ENCODE results near the gene DOLPP1. TPM values are rescaled to one million over a fixed set of nuclear protein-coding genes. Genes with fewer than 3 reads are reported as not detected.
A peak's percentile ranks its signal among the peaks of the same experiment; 100 is the strongest.

DOLPP1 gene
- total RNA-seq, 1 donor from 2014 or later: 44.2 TPM

- peak; percentile 58 for DNase-seq
- no peak overlapping the region for H3K4me3 Mint-ChIP-seq (ENCODE audit: unreplicated experiment)
- H3K27me3 Mint-ChIP-seq (ENCODE audit: unreplicated experiment): peaks cover 7% of the 10 kb centered on the region
- H3K4me1 Mint-ChIP-seq (ENCODE audit: low read depth, unreplicated experiment): no peaks in the 10 kb centered on the region
- no peak overlapping the region for H3K27ac Mint-ChIP-seq (ENCODE audit: unreplicated experiment)
- peak; percentile 53 for TF ChIP-seq CTCF (IDR thresholded peaks at IDR 0.05; ENCODE audit: partially characterized antibody, unreplicated experiment)
- H3K9me3 Mint-ChIP-seq (ENCODE audit: unreplicated experiment): peaks cover 2% of the 10 kb centered on the region
- no peaks in the 10 kb centered on the region for H3K36me3 Mint-ChIP-seq (ENCODE audit: unreplicated experiment)
Observed at GRCh38 chr9:129102791-129103594, 22.1 kb downstream of the DOLPP1 start.

DNA sequence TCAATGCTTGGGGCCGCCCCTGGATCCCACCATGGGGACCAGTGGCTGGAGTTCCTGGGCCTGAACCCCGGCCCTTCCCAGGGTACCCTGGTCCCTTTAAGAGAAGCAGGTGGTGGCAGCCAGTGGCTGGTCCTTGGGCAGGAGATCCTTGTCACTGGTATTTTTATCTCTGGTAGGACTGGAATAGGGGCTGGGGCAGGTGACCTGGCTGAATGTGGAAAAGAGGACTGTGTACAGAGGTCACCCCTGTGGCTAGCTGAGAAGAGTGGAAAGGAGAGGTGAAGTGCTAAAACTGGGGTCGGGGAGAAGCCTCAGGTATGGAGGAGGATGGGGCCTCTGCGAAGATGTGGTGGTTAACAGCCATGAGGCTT is 22.7 kb downstream of the DOLPP1 start:
- Mint-ChIP-seq H3K9me3 (ENCODE audit: unreplicated experiment) (peaks cover 2% of the 10 kb centered on the region), H3K4me3 (ENCODE audit: unreplicated experiment) (no peak overlapping the region), H3K27me3 (ENCODE audit: unreplicated experiment) (peaks cover 7% of the 10 kb centered on the region), H3K27ac (ENCODE audit: unreplicated experiment) (no peak overlapping the region), H3K36me3 (ENCODE audit: unreplicated experiment) (no peaks in the 10 kb centered on the region), H3K4me1 (ENCODE audit: low read depth, unreplicated experiment) (no peaks in the 10 kb centered on the region)
- TF ChIP-seq CTCF (IDR thresholded peaks at IDR 0.05; ENCODE audit: partially characterized antibody, unreplicated experiment): no peak
- no peak for DNase-seq

DNA sequence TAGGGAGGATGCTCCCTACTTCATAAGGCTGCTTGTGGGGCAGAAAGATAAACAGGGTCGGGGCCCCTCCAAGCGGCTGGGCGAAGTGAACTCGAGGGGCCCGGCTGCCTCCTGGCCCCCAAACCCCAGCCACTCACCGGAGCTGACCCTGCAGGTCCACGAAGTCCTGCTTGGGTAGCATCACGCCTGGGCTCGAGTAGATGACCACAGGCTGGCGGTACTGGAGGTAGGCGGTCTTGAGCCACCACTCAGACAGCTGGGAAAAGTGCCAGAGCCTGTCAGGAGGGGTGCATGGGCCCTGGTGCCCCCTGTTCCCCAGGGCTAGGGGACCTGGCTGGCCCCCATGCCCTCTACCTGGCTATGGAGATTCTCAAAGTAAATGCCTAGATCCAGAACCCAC is 23.1 kb downstream of the DOLPP1 start:
- DNase-seq: no peak
- no peaks in the 10 kb centered on the region for H3K36me3 Mint-ChIP-seq (ENCODE audit: unreplicated experiment)
- no peak overlapping the region for H3K27ac Mint-ChIP-seq (ENCODE audit: unreplicated experiment)
- H3K4me1 Mint-ChIP-seq (ENCODE audit: low read depth, unreplicated experiment): peaks cover 2% of the 10 kb centered on the region
- H3K9me3 Mint-ChIP-seq (ENCODE audit: unreplicated experiment): peaks cover 2% of the 10 kb centered on the region
- peaks cover 7% of the 10 kb centered on the region for H3K27me3 Mint-ChIP-seq (ENCODE audit: unreplicated experiment)
- no peak overlapping the region for H3K4me3 Mint-ChIP-seq (ENCODE audit: unreplicated experiment)
- TF ChIP-seq CTCF (IDR thresholded peaks at IDR 0.05; ENCODE audit: partially characterized antibody, unreplicated experiment): no peak

DNA sequence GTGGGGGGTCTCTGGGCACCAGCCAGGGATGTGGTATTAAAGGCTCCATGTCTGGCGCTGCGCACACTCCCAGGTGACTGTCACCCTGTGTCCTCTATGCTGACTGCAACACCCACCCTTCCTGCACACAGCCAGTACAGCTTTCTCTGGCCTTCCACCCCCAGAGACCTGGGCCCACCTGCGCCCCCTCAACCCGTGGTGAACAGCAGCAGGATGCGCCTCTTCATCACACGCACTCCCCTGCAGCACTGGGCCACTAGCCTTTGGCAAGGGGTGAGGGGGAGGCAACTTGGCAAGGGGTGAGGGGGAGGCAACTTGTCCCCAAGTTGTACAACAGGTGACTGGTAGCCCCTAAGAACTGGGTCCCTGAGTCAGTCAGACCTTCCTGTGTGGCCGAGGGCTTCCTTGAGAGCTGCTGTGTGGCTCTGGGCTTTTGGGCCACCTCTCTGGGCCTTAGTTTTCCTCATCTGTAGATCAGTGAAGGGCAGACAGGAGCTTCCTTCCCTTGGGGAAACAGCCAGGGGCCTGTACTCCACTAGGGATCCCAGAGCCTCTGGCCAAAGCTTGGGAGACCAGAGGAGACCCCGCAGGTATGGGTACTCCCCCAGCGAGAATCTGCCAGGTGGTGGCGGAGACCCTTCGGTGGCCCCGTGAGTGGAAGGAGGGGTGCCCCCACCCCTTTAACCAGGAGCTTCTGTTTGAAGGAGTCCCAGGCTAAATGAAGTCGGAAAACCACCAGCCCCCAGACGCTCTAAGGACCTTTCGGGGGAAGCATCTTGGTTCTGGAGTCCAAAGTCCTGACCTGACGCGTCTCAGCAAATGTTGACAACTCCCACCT is 25.2 kb downstream of the DOLPP1 start:
- Mint-ChIP-seq H3K4me3 (ENCODE audit: unreplicated experiment) (no peak overlapping the region), H3K4me1 (ENCODE audit: low read depth, unreplicated experiment) (peaks cover 8% of the 10 kb centered on the region), H3K9me3 (ENCODE audit: unreplicated experiment) (peaks cover 6% of the 10 kb centered on the region), H3K27me3 (ENCODE audit: unreplicated experiment) (peaks cover 17% of the 10 kb centered on the region), H3K36me3 (ENCODE audit: unreplicated experiment) (no peaks in the 10 kb centered on the region), H3K27ac (ENCODE audit: unreplicated experiment) (no peak overlapping the region)
- no peak for DNase-seq
- no peak for TF ChIP-seq CTCF (IDR thresholded peaks at IDR 0.05; ENCODE audit: partially characterized antibody, unreplicated experiment)

DNA sequence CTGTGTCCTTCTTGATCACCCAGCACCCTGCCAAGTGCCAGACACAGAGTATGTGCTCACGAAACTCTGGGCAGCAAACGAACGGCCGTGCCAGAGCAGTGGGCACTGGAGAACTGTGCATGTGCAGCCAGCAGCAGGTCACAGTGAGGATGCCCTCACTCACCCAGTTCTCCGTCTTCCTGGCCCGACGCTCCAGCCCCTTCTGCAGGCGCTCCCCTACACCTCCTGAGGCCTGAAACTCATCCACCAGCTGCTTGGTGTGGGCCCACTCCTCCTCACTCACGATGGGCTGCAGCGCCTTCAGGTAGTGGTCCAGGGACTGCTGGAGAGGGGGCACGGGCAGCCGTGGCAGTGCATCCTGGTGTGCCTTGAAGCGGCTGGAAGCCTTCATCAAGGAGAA is 26.7 kb downstream of the DOLPP1 start:
- Mint-ChIP-seq H3K9me3 (ENCODE audit: unreplicated experiment) (peaks cover 5% of the 10 kb centered on the region), H3K27ac (ENCODE audit: unreplicated experiment) (no peak overlapping the region), H3K4me1 (ENCODE audit: low read depth, unreplicated experiment) (peaks cover 8% of the 10 kb centered on the region), H3K27me3 (ENCODE audit: unreplicated experiment) (peaks cover 12% of the 10 kb centered on the region), H3K4me3 (ENCODE audit: unreplicated experiment) (peak overlapping the region; percentile 26), H3K36me3 (ENCODE audit: unreplicated experiment) (no peaks in the 10 kb centered on the region)
- no peak for DNase-seq
- TF ChIP-seq CTCF (IDR thresholded peaks at IDR 0.05; ENCODE audit: partially characterized antibody, unreplicated experiment): no peak

Measured in glutamatergic neuron (in vitro differentiated cells).